Breast epithelium (tissue), 3 donors: ENCODE measurements around the gene RPH3AL.

Experiments
- CTCF ChIP-seq, 3 donors: fragments of 450-650 bp; IDR thresholded peaks; one replicate each; pipeline ENCODE4 v1.5.1; 2016 to 2017; ENCODE audit warnings: antibody characterized with exemption in 3 of 3, mild to moderate bottlenecking in 3 of 3, moderate library complexity in 3 of 3
- POLR2A ChIP-seq: fragments of 450-650 bp; IDR thresholded peaks from one replicate; pipeline ENCODE4 v1.6.1; 2016; ENCODE audit warnings: antibody characterized with exemption, mild to moderate bottlenecking, moderate library complexity
- POLR2AphosphoS5 ChIP-seq, 3 donors: sonication (generic); formaldehyde crosslinking; IDR thresholded peaks; one replicate each; pipeline ENCODE4 v1.6.1; 2017; ENCODE audit warnings: antibody characterized with exemption in 3 of 3

GRCh38 chr17:345992-346785 lies 6.4 kb downstream of the RPH3AL start:
- no peak for TF ChIP-seq POLR2A
- TF ChIP-seq CTCF (IDR thresholded peaks at IDR 0.05): no peak
- no peak for TF ChIP-seq POLR2AphosphoS5 (IDR thresholded peaks at IDR 0.05)
